HL-60 (cell line): ENCODE measurements around the gene LRRC55.

Experiments used
- CTCF ChIP-seq: IDR thresholded peaks from one replicate; pipeline ENCODE4 v1.5.1; 2011; ENCODE audit warnings: low read length, control low read depth, inconsistent platforms; ENCODE audit not compliant: insufficient read depth
- POLR2AphosphoS5 ChIP-seq: IDR thresholded peaks from 2 replicates; pipeline ENCODE4 v1.6.1; 2012; ENCODE audit warnings: low read depth

- TF ChIP-seq CTCF (no peak), POLR2AphosphoS5 (no peak)
Observed at GRCh38 chr11:57153448-57153847, 28.3 kb upstream of the LRRC55 start.
